CD4-positive, alpha-beta memory T cell (primary cell): ENCODE results near the gene KLF13. TPM values are rescaled to one million over a fixed set of nuclear protein-coding genes. Genes with fewer than 3 reads are reported as not detected.

Experiments used
- CTCF ChIA-PET: fragments of 350-600 bp; sonication (Branson Sonifier 250); formaldehyde crosslinking; loops from one replicate; lab custom pipeline; 2021; ENCODE audit warnings: inconsistent platforms; ENCODE audit not compliant: partially characterized antibody; lab: Charles Lee
- POLR2A ChIA-PET: fragments of 350-600 bp; sonication (Branson Sonifier 250); formaldehyde crosslinking; loops from one replicate; lab custom pipeline; 2021; ENCODE audit not compliant: partially characterized antibody; lab: Charles Lee
- DNase-seq, 5 donors: peaks; one replicate each; pipeline versions ENCODE4 v3.0.0 to v3.0.0-alpha.2; 2020 to 2022; ENCODE audit warnings: mixed read lengths in 1 of 5
- H3K27ac ChIP-seq: one replicate; pipeline ENCODE4 v1.7.0; 2013; ENCODE audit warnings: low read depth, low read length
- H3K27me3 ChIP-seq: 2 replicates; pipeline ENCODE4 v1.7.0; 2013; ENCODE audit warnings: mild to moderate bottlenecking, low read length, moderate library complexity; ENCODE audit not compliant: insufficient read depth
- H3K36me3 ChIP-seq: 2 replicates; pipeline ENCODE4 v1.7.0; 2013; ENCODE audit warnings: mild to moderate bottlenecking, low read length, moderate library complexity; ENCODE audit not compliant: insufficient read depth
- H3K4me1 ChIP-seq: 2 replicates; pipeline ENCODE4 v1.7.0; 2013; ENCODE audit warnings: mild to moderate bottlenecking, low read length, moderate library complexity; ENCODE audit not compliant: insufficient read depth
- H3K4me3 ChIP-seq, 2 donors: one replicate each; pipeline ENCODE4 v1.7.0; 2013; ENCODE audit warnings: low read length in 2 of 2, mild to moderate bottlenecking in 1 of 2
- H3K9me3 ChIP-seq, 2 donors: one replicate each; pipeline ENCODE4 v1.7.0; 2013; ENCODE audit warnings: low read length in 2 of 2, control low read depth in 1 of 2; ENCODE audit not compliant: control insufficient read depth in 1 of 2
- H3K27ac Mint-ChIP-seq, 7 donors: one replicate each; pipeline ENCODE4 v1.8.0; 2020 to 2021; ENCODE audit warnings: mixed read lengths in 7 of 7, mild to moderate bottlenecking in 6 of 7, inconsistent platforms in 3 of 7, moderate library complexity in 3 of 7
- H3K27me3 Mint-ChIP-seq, 2 donors: one replicate each; pipeline ENCODE4 v1.8.0; 2020 to 2021; ENCODE audit warnings: mixed read lengths in 2 of 2
- H3K36me3 Mint-ChIP-seq, 2 donors: one replicate each; pipeline ENCODE4 v1.8.0; 2020 to 2021; ENCODE audit warnings: mixed read lengths in 2 of 2, inconsistent platforms in 1 of 2, mild to moderate bottlenecking in 1 of 2
- H3K4me1 Mint-ChIP-seq, 4 donors: one replicate each; pipeline ENCODE4 v1.8.0; 2020 to 2021; ENCODE audit warnings: mixed read lengths in 4 of 4, mild to moderate bottlenecking in 1 of 4
- H3K4me3 Mint-ChIP-seq, 8 donors: one replicate each; pipeline ENCODE4 v1.8.0; 2020 to 2021; ENCODE audit warnings: mixed read lengths in 8 of 8, mild to moderate bottlenecking in 7 of 8, moderate library complexity in 6 of 8, inconsistent platforms in 3 of 8
- H3K9me3 Mint-ChIP-seq, 8 donors: one replicate each; pipeline ENCODE4 v1.8.0; 2020 to 2021; ENCODE audit warnings: mixed read lengths in 8 of 8, mild to moderate bottlenecking in 5 of 8, inconsistent platforms in 3 of 8, moderate library complexity in 1 of 8
- intact Hi-C: fragments of 100-400 bp; cut with micrococcal nuclease; formaldehyde crosslinking; loops from one replicate; pipeline ENCODE4 v1.15.1; 2023
- polyA plus RNA-seq, 2 donors: library from polyadenylated mRNA; unstranded; fragments of 300-500 nt; fragmentation: Illumina TruSeq; gene quantifications; one replicate each; pipeline ENCODE4 v1.2.3, GENCODE V29; 2021
- total RNA-seq, 2 experiments: library from RNA; stranded (reverse); gene quantifications; one replicate each; pipeline ENCODE4 v1.2.3, GENCODE V29; 2021

KLF13 gene
- 100 to 1,000 TPM; 197 to 202 TPM for total RNA-seq
- polyA plus RNA-seq = 10 to 100 TPM; 22.0 to 82.2 TPM

GRCh38 chr15:31326156-31326874 lies at the start of gene KLF13:
TSS of gene KLF13 (plus strand) at chr15:31326835. CDS start at chr15:31327213, 378 bp downstream.
- intact Hi-C loops = loop anchor here (1.0 to 10.0 kb wide), 9 partner anchors 21 to 332 kb away; partner anchors contain the start of gene MTMR10
- H3K4me1 ChIP-seq = peaks cover 44% of the 10 kb centered on the region
- Mint-ChIP-seq H3K27ac (peak within 1 kb of the TSS; percentile 64 to 99 (median 83)), H3K4me1 (peaks cover 27 to 49% (median 38%) of the 10 kb centered on the region in 4 donors), H3K27me3 (no peaks in the 10 kb centered on the region), H3K36me3 (peaks cover 12 to 23% of the 10 kb centered on the region in 2 donors), H3K4me3 (peak within 1 kb of the TSS; percentile 53 to 93 (median 88)), H3K9me3 (peaks cover 0 to 2% (median 0%) of the 10 kb centered on the region in 8 donors)
- peak within 1 kb of the TSS in 1 of 2 donors; percentile 77 for H3K4me3 ChIP-seq
- POLR2A ChIA-PET = interaction anchor here (0.8 to 9.1 kb wide), 35 partner anchors 10 to 163 kb away, joined by 3 to 528 read pairs (median 8); no protein-coding TSS in a partner anchor
- no peaks in the 10 kb centered on the region for H3K27me3 ChIP-seq
- H3K27ac ChIP-seq = peak within 1 kb of the TSS; percentile 92
- CTCF ChIA-PET = interaction anchor here (0.8 to 4.9 kb wide), 12 partner anchors 21 to 162 kb away, joined by 3 to 37 read pairs (median 5); no protein-coding TSS in a partner anchor
- no peaks in the 10 kb centered on the region for H3K9me3 ChIP-seq
- no peaks in the 10 kb centered on the region for H3K36me3 ChIP-seq
- DNase-seq = peak; percentile 97 to 100 (median 100)

GRCh38 chr15:31277335-31278060 lies 49.1 kb upstream of the KLF13 start:
- no peak for DNase-seq
- no peaks in the 10 kb centered on the region for H3K27me3 Mint-ChIP-seq
- no peak overlapping the region for H3K27ac ChIP-seq
- intact Hi-C loops = no loop called here
- ChIA-PET POLR2A (interaction anchor here (0.8 to 1.0 kb wide), 3 partner anchors 11 kb away, joined by 3 to 4 read pairs (median 3); no protein-coding TSS in a partner anchor), CTCF (no interaction called here)
- peak overlapping the region in 1 of 7 donors; percentile 53 for H3K27ac Mint-ChIP-seq
- H3K4me1 ChIP-seq = peaks cover 6% of the 10 kb centered on the region
- H3K27me3 ChIP-seq = no peaks in the 10 kb centered on the region
- H3K36me3 ChIP-seq = no peaks in the 10 kb centered on the region
- H3K4me1 Mint-ChIP-seq = peaks cover 8 to 18% (median 15%) of the 10 kb centered on the region in 4 donors
- no peak overlapping the region for H3K4me3 ChIP-seq
- no peaks in the 10 kb centered on the region for H3K36me3 Mint-ChIP-seq
- no peaks in the 10 kb centered on the region for H3K9me3 ChIP-seq
- H3K9me3 Mint-ChIP-seq = no peaks in the 10 kb centered on the region
- no peak overlapping the region for H3K4me3 Mint-ChIP-seq

GRCh38 chr15:31278061-31278445 lies 48.6 kb upstream of the KLF13 start:
- H3K4me3 ChIP-seq = no peak overlapping the region
- H3K9me3 ChIP-seq = no peaks in the 10 kb centered on the region
- no peak for DNase-seq
- no peak overlapping the region for H3K27ac ChIP-seq
- ChIA-PET CTCF (no interaction called here), POLR2A (interaction anchor here (0.8 kb wide), 2 partner anchors 11 kb away, joined by 3 to 4 read pairs; no protein-coding TSS in a partner anchor)
- H3K9me3 Mint-ChIP-seq = no peaks in the 10 kb centered on the region
- peaks cover 8 to 18% (median 15%) of the 10 kb centered on the region in 4 donors for H3K4me1 Mint-ChIP-seq
- H3K36me3 ChIP-seq = no peaks in the 10 kb centered on the region
- peak overlapping the region in 1 of 7 donors; percentile 56 for H3K27ac Mint-ChIP-seq
- H3K4me1 ChIP-seq = peaks cover 6% of the 10 kb centered on the region
- intact Hi-C loops = no loop called here
- no peaks in the 10 kb centered on the region for H3K27me3 Mint-ChIP-seq
- no peaks in the 10 kb centered on the region for H3K27me3 ChIP-seq
- no peak overlapping the region for H3K4me3 Mint-ChIP-seq
- H3K36me3 Mint-ChIP-seq = no peaks in the 10 kb centered on the region

- DNase-seq = no peak
- H3K9me3 Mint-ChIP-seq = no peaks in the 10 kb centered on the region
- intact Hi-C loops = no loop called here
- POLR2A ChIA-PET = interaction anchor here (0.8 kb wide), 1 partner anchor 12 kb away, joined by 3 read pairs; no protein-coding TSS in a partner anchor
- H3K4me3 Mint-ChIP-seq = no peak overlapping the region
- H3K9me3 ChIP-seq = no peaks in the 10 kb centered on the region
- H3K27ac ChIP-seq = no peak overlapping the region
- H3K27ac Mint-ChIP-seq = peak overlapping the region in 3 of 7 donors; percentile 43 to 56 (median 46)
- H3K36me3 ChIP-seq = no peaks in the 10 kb centered on the region
- H3K4me3 ChIP-seq = no peak overlapping the region
- peaks cover 8 to 18% (median 15%) of the 10 kb centered on the region in 4 donors for H3K4me1 Mint-ChIP-seq
- H3K36me3 Mint-ChIP-seq = no peaks in the 10 kb centered on the region
- H3K4me1 ChIP-seq = peaks cover 6% of the 10 kb centered on the region
- H3K27me3 ChIP-seq = no peaks in the 10 kb centered on the region
- no peaks in the 10 kb centered on the region for H3K27me3 Mint-ChIP-seq
- CTCF ChIA-PET = no interaction called here
These were observed 48.0 kb upstream of the KLF13 start for GRCh38 chr15:31278544-31279220.

GRCh38 chr15:31279221-31280045 lies 47.2 kb upstream of the KLF13 start:
- intact Hi-C loops = no loop called here
- H3K4me1 Mint-ChIP-seq = peaks cover 6 to 17% (median 14%) of the 10 kb centered on the region in 4 donors
- Histone ChIP-seq H3K4me3 (no peak overlapping the region), H3K27ac (no peak overlapping the region), H3K36me3 (no peaks in the 10 kb centered on the region), H3K4me1 (peaks cover 5% of the 10 kb centered on the region), H3K9me3 (no peaks in the 10 kb centered on the region), H3K27me3 (no peaks in the 10 kb centered on the region)
- ChIA-PET CTCF (interaction anchor here (1.1 kb wide), 1 partner anchor 64 kb away, joined by 3 read pairs; no protein-coding TSS in a partner anchor), POLR2A (no interaction called here)
- no peaks in the 10 kb centered on the region for H3K36me3 Mint-ChIP-seq
- H3K27ac Mint-ChIP-seq = peak overlapping the region in 3 of 7 donors; percentile 43 to 51 (median 46)
- peaks cover 0 to 4% (median 0%) of the 10 kb centered on the region in 8 donors for H3K9me3 Mint-ChIP-seq
- H3K4me3 Mint-ChIP-seq = no peak overlapping the region
- peaks cover 0 to 1% of the 10 kb centered on the region in 2 donors for H3K27me3 Mint-ChIP-seq
- no peak for DNase-seq

- POLR2A ChIA-PET = interaction anchor here (1.7 kb wide), 1 partner anchor 16 kb away, joined by 5 read pairs; no protein-coding TSS in a partner anchor
- DNase-seq = no peak
- no peaks in the 10 kb centered on the region for H3K36me3 ChIP-seq
- H3K27ac Mint-ChIP-seq = no peak overlapping the region
- H3K4me1 ChIP-seq = no peaks in the 10 kb centered on the region
- no peak overlapping the region for H3K27ac ChIP-seq
- no peaks in the 10 kb centered on the region for H3K27me3 ChIP-seq
- intact Hi-C loops = no loop called here
- H3K4me3 Mint-ChIP-seq = no peak overlapping the region
- CTCF ChIA-PET = interaction anchor here (1.1 kb wide), 1 partner anchor 65 kb away, joined by 3 read pairs; no protein-coding TSS in a partner anchor
- H3K4me1 Mint-ChIP-seq = peaks cover 6 to 12% (median 10%) of the 10 kb centered on the region in 4 donors
- H3K9me3 ChIP-seq = no peaks in the 10 kb centered on the region
- H3K9me3 Mint-ChIP-seq = peaks cover 0 to 6% (median 0%) of the 10 kb centered on the region in 8 donors
- no peak overlapping the region for H3K4me3 ChIP-seq
- peaks cover 0 to 1% of the 10 kb centered on the region in 2 donors for H3K27me3 Mint-ChIP-seq
- no peaks in the 10 kb centered on the region for H3K36me3 Mint-ChIP-seq
These were observed 46.4 kb upstream of the KLF13 start for GRCh38 chr15:31280046-31280830.
